GM18499 (cell line): ENCODE data around the gene CSGALNACT2.
A peak's percentile ranks its signal among the peaks of the same experiment; 100 is the strongest.

ENCODE experiments used
- ATAC-seq: cut with Tn5 transposase; IDR thresholded peaks from one replicate; pipeline ENCODE4 v1.9.1; 2021; ENCODE audit warnings: moderate number of reproducible peaks; ENCODE audit not compliant: insufficient read depth, unreplicated experiment

The CSGALNACT2 gene

GRCh38 chr10:43199088-43199683 is 60.9 kb downstream of the CSGALNACT2 start:
- ATAC-seq = no peak

- no peak for ATAC-seq
These were observed 61.7 kb downstream of the CSGALNACT2 start for GRCh38 chr10:43199684-43200537.

- ATAC-seq = no peak
These were observed 62.5 kb downstream of the CSGALNACT2 start for GRCh38 chr10:43200538-43201390.

- ATAC-seq = no peak
These were observed 63.4 kb downstream of the CSGALNACT2 start for GRCh38 chr10:43201545-43202131.

- ATAC-seq = no peak
These were observed 64.0 kb downstream of the CSGALNACT2 start for GRCh38 chr10:43202224-43202656.

- ATAC-seq = no peak
These were observed 64.6 kb downstream of the CSGALNACT2 start for GRCh38 chr10:43202657-43203447.

GRCh38 chr10:43203448-43204041 is 65.3 kb downstream of the CSGALNACT2 start:
- no peak for ATAC-seq

- ATAC-seq = no peak
These were observed 66.0 kb downstream of the CSGALNACT2 start for GRCh38 chr10:43204042-43204942.

- peak; percentile 54 for ATAC-seq
These were observed 66.9 kb downstream of the CSGALNACT2 start for GRCh38 chr10:43204943-43205671.

- no peak for ATAC-seq
These were observed 67.6 kb downstream of the CSGALNACT2 start for GRCh38 chr10:43205681-43206390.

GRCh38 chr10:43206391-43207235 is 68.4 kb downstream of the CSGALNACT2 start:
- ATAC-seq = no peak

GRCh38 chr10:43208147-43209073 is 70.2 kb downstream of the CSGALNACT2 start:
- no peak for ATAC-seq

- no peak for ATAC-seq
These were observed 70.8 kb downstream of the CSGALNACT2 start for GRCh38 chr10:43209074-43209455.

- no peak for ATAC-seq
These were observed 71.5 kb downstream of the CSGALNACT2 start for GRCh38 chr10:43209651-43210141.

- no peak for ATAC-seq
These were observed 72.3 kb downstream of the CSGALNACT2 start for GRCh38 chr10:43210556-43210955.
